Gastroesophageal sphincter (tissue), 3 donors: ENCODE results near the gene NUMA1.
A peak's percentile ranks its signal among the peaks of the same experiment; 100 is the strongest.

ENCODE experiments used
- POLR2AphosphoS5 ChIP-seq: sonication (generic); formaldehyde crosslinking; IDR thresholded peaks from one replicate; pipeline ENCODE4 v1.6.1; 2017; ENCODE audit warnings: antibody characterized with exemption
- TF ChIP-seq, protein P1 (sequence below), 4 experiments: fragments of 200-600 bp in 2 of 4; fragments of 450-650 bp in 2 of 4; sonication (generic) in 1 of 4; IDR thresholded peaks; one replicate each; pipeline ENCODE4 v1.5.1; 2017 to 2019; ENCODE audit warnings: antibody characterized with exemption in 4 of 4, mild to moderate bottlenecking in 2 of 4, moderate library complexity in 2 of 4

DNA sequence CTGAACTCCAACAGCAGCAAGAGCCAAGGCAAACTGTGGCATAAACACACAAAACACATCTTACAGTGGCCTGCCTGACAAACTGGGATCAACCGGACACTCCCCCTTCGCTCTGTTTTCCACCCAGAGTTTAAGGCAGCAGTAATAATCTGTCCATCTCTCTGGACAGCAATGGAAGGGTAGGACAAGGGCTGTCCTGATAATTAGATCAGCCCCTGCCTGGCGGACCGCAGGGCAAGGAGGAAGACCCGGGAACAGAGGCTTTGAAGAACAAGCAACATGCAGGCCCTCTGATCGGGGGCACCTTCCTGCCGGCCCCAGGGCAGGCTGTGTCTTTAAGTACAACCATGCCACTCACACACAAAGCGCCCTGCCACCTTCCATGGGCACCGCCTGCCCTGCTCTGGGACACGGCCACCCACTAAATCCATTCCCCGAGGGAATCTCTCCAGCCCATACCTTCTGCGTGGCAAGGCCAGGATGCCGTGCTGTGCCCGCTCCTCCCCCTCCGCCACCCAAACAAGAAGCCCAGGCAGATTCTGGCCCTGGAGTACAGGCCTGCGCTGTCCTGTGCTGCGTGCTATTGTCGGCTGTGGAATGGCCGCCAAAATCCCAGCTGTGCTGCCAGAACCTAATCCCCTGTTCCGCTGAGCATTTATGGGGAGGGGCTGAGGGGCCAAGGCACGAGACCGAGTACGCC, 38.8 kb downstream of the NUMA1 start:
- TF ChIP-seq, protein P1, sequence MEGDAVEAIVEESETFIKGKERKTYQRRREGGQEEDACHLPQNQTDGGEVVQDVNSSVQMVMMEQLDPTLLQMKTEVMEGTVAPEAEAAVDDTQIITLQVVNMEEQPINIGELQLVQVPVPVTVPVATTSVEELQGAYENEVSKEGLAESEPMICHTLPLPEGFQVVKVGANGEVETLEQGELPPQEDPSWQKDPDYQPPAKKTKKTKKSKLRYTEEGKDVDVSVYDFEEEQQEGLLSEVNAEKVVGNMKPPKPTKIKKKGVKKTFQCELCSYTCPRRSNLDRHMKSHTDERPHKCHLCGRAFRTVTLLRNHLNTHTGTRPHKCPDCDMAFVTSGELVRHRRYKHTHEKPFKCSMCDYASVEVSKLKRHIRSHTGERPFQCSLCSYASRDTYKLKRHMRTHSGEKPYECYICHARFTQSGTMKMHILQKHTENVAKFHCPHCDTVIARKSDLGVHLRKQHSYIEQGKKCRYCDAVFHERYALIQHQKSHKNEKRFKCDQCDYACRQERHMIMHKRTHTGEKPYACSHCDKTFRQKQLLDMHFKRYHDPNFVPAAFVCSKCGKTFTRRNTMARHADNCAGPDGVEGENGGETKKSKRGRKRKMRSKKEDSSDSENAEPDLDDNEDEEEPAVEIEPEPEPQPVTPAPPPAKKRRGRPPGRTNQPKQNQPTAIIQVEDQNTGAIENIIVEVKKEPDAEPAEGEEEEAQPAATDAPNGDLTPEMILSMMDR (IDR thresholded peaks at IDR 0.05), result no peak
- peak; percentile 83 for TF ChIP-seq POLR2AphosphoS5
